B cell (primary cell): Measurements from ENCODE around the gene LRBA. TPM values are rescaled to one million over a fixed set of nuclear protein-coding genes. Genes with fewer than 3 reads are reported as not detected.

Source experiments
- ATAC-seq: fragments of 200-7000 bp; cut with Tn5 transposase; one replicate; pipeline ENCODE4 v1.10.0; 2021; ENCODE audit warnings: low read depth, mild to moderate bottlenecking, moderate number of reproducible peaks, moderate library complexity
- CTCF ChIA-PET: fragments of 350-600 bp; sonication (Branson Sonifier 250); formaldehyde crosslinking; loops from one replicate; lab custom pipeline; 2021; ENCODE audit warnings: antibody characterized with exemption, inconsistent platforms; lab: Charles Lee
- POLR2A ChIA-PET: fragments of 350-600 bp; sonication (Branson Sonifier 250); formaldehyde crosslinking; loops from one replicate; lab custom pipeline; 2021; ENCODE audit warnings: antibody characterized with exemption; lab: Charles Lee
- DNase-seq: peaks from one replicate; pipeline ENCODE4 v3.0.0; 2013
- H2AFZ ChIP-seq: 2 replicates; pipeline ENCODE4 v1.6.1; 2012; ENCODE audit warnings: mild to moderate bottlenecking, low read depth, low read length; ENCODE audit not compliant: insufficient read depth, poor library complexity, severe bottlenecking
- H3K27ac ChIP-seq, 2 donors: 1 replicate in 1 of 2; 2 replicates in 1 of 2; pipeline ENCODE4 v1.5.1; 2012 to 2013; ENCODE audit warnings: low read length in 2 of 2, mild to moderate bottlenecking in 2 of 2, moderate library complexity in 1 of 2
- H3K27me3 ChIP-seq, 4 experiments: fragments of 200-600 bp in 1 of 4; sonication (generic) in 1 of 4; replicated peaks in 1 of 4; 1 replicate in 2 of 4; 2 replicates in 2 of 4; pipeline versions ENCODE4 v1.6.1 to v1.7.0; 2013 to 2016; ENCODE audit warnings: low read length in 3 of 4, mild to moderate bottlenecking in 2 of 4, mixed read lengths in 1 of 4, moderate library complexity in 1 of 4; ENCODE audit not compliant: insufficient read depth in 4 of 4, control insufficient read depth in 3 of 4; ENCODE audit errors: control extremely low read depth in 1 of 4
- H3K36me3 ChIP-seq, 2 experiments: replicated peaks in 1 of 2; 1 replicate in 1 of 2; 2 replicates in 1 of 2; pipeline versions ENCODE4 v1.6.1 to v1.7.1; 2013; ENCODE audit warnings: low read length in 1 of 2; ENCODE audit not compliant: insufficient read depth in 2 of 2, control insufficient read depth in 1 of 2; ENCODE audit errors: control extremely low read depth in 1 of 2, extremely low read depth in 1 of 2
- H3K4me1 ChIP-seq, 2 donors: fragments of 200-600 bp in 1 of 2; sonication (generic) in 1 of 2; 1 replicate in 1 of 2; 2 replicates in 1 of 2; pipeline versions ENCODE4 v1.5.1 to v1.6.1; 2013 to 2017; ENCODE audit warnings: low read length in 2 of 2; ENCODE audit not compliant: control insufficient read depth in 2 of 2, insufficient read depth in 2 of 2
- H3K4me2 ChIP-seq: replicated peaks from 2 replicates; pipeline ENCODE3; 2012; ENCODE audit warnings: mild to moderate bottlenecking, low read depth, low read length; ENCODE audit not compliant: poor library complexity, severe bottlenecking
- H3K4me3 ChIP-seq, 5 experiments: fragments of 200-600 bp in 1 of 5; sonication (generic) in 1 of 5; 1 replicate in 3 of 5; 2 replicates in 2 of 5; pipeline versions ENCODE4 v1.5.1 to v1.7.0; 2011 to 2016; ENCODE audit warnings: low read length in 4 of 5, mild to moderate bottlenecking in 4 of 5, low read depth in 2 of 5, control low read depth in 1 of 5, moderate library complexity in 1 of 5; ENCODE audit not compliant: insufficient read depth in 1 of 5; ENCODE audit errors: control extremely low read depth in 1 of 5, extremely low read depth in 1 of 5
- H3K79me2 ChIP-seq: fragments of 200-600 bp; sonication (generic); one replicate; pipeline ENCODE4 v1.6.0; 2016; ENCODE audit warnings: low read length; ENCODE audit not compliant: control insufficient read depth, insufficient read depth
- H3K9ac ChIP-seq: fragments of 200-600 bp; sonication (generic); 2 replicates; pipeline ENCODE4 v1.6.1; 2017; ENCODE audit warnings: mild to moderate bottlenecking, low read length, moderate library complexity
- H3K9me3 ChIP-seq, 3 donors: one replicate each; pipeline versions ENCODE4 v1.6.1 to v1.7.1; 2013; ENCODE audit warnings: low read length in 2 of 3; ENCODE audit not compliant: control insufficient read depth in 2 of 3, insufficient read depth in 1 of 3; ENCODE audit errors: control extremely low read depth in 1 of 3
- H4K20me1 ChIP-seq: 2 replicates; pipeline ENCODE4 v1.6.0; 2012; ENCODE audit warnings: mild to moderate bottlenecking, low read length; ENCODE audit not compliant: insufficient read depth, control insufficient read depth, poor library complexity, severe bottlenecking
- H3K27ac Mint-ChIP-seq: one replicate; pipeline ENCODE4 v1.8.0; 2021; ENCODE audit warnings: mixed read lengths
- H3K27me3 Mint-ChIP-seq: one replicate; pipeline ENCODE4 v1.8.0; 2021; ENCODE audit warnings: mixed read lengths
- H3K4me1 Mint-ChIP-seq: one replicate; pipeline ENCODE4 v1.8.0; 2021; ENCODE audit warnings: mixed read lengths
- H3K4me3 Mint-ChIP-seq: one replicate; pipeline ENCODE4 v1.8.0; 2021; ENCODE audit warnings: mixed read lengths
- H3K9me3 Mint-ChIP-seq: one replicate; pipeline ENCODE4 v1.8.0; 2022; ENCODE audit warnings: mixed read lengths; ENCODE audit not compliant: insufficient read depth
- CTCF ChIP-seq: fragments of 200-600 bp; IDR thresholded peaks from one replicate; pipeline ENCODE4 v1.8.0; 2022; ENCODE audit warnings: antibody characterized with exemption, mild to moderate bottlenecking
- EZH2 ChIP-seq: IDR thresholded peaks from 2 replicates; pipeline ENCODE4 v1.6.1; 2012; ENCODE audit warnings: borderline replicate concordance, low read depth, mild to moderate bottlenecking, moderate library complexity, low read length; ENCODE audit not compliant: insufficient read depth, poor library complexity, severe bottlenecking
- WGBS: methylation state at CpG from one replicate; pipeline ENCODE4 v1.1.5; 2013; ENCODE audit warnings: missing lambda C conversion rate; ENCODE audit not compliant: insufficient coverage; 5-methylcytosine and 5-hydroxymethylcytosine counted together
- intact Hi-C: fragments of 100-400 bp; cut with micrococcal nuclease; formaldehyde crosslinking; loops from one replicate; pipeline ENCODE4 v1.10.0; 2022
- polyA plus RNA-seq: library from polyadenylated mRNA; depleted of rRNA; stranded (reverse); fragments of >200 nt; gene quantifications from 2 replicates; pipeline ENCODE4 v1.2.3, GENCODE V29; 2012
- total RNA-seq, 2 donors: library from RNA; stranded (reverse); fragments of 120-200 nt in 1 of 2; gene quantifications; 1 replicate in 1 of 2; 2 replicates in 1 of 2; pipeline versions ENCODE4 v1.2.3 to v1.2.4, GENCODE V29; 2013 to 2022

The LRBA gene
- total and polyA plus RNA-seq, 2 donors (not counting 1 experiment from before 2014, with no cell fraction given): 17.5 to 86.7 TPM

GRCh38 chr4:150854600-150854999 lies 160.5 kb downstream of the LRBA start:
- ChIA-PET POLR2A (interaction anchor here (0.6 kb wide), 1 partner anchor 177 kb away, joined by 5 read pairs; no protein-coding TSS in a partner anchor), CTCF (interaction anchor here (3.4 kb wide), 1 partner anchor 12 kb away, joined by 19 read pairs; no protein-coding TSS in a partner anchor)
- Histone ChIP-seq H3K27me3 (no peaks in the 10 kb centered on the region), H3K4me3 (no peak overlapping the region), H3K9me3 (no peaks in the 10 kb centered on the region), H2AFZ (no peak overlapping the region), H3K79me2 (no peaks in the 10 kb centered on the region), H3K4me1 (no peaks in the 10 kb centered on the region), H3K36me3 (peaks cover 3 to 18% of the 10 kb centered on the region in 2 experiments), H3K9ac (no peak overlapping the region), H4K20me1 (no peaks in the 10 kb centered on the region), H3K4me2 (no peak overlapping the region), H3K27ac (no peak overlapping the region)
- WGBS: 100% methylated on average over 3 of the region's 4 CpGs
- Mint-ChIP-seq H3K4me3 (no peak overlapping the region), H3K27ac (no peak overlapping the region), H3K4me1 (peaks cover 7% of the 10 kb centered on the region), H3K27me3 (no peaks in the 10 kb centered on the region), H3K9me3 (no peaks in the 10 kb centered on the region)
- ATAC-seq (no peak), DNase-seq (no peak)
- intact Hi-C loops: no loop called here
- TF ChIP-seq CTCF (no peak), EZH2 (no peak)

DNA sequence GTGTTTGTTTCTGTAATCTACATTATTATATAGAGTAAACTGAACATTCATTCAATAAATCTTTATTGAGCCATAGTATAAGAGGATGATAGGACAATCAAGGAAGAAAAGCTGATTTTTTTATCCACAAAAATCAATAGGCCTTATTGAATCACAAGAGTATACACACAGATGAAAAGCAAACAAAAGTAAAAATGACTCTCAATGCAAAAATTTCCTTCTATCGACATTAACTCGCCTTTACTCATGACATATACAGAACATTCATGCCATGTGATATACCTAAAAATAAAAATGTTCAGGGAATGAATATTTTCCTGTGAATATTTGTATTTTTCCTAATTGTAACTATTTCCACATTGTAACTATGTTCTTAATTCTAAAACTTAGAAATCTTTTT lies 161.2 kb downstream of the LRBA start:
- no peaks in the 10 kb centered on the region for H3K79me2 ChIP-seq
- ATAC-seq (no peak), DNase-seq (no peak)
- no peaks in the 10 kb centered on the region for H3K4me1 ChIP-seq
- no peak overlapping the region for H2AFZ ChIP-seq
- no peak overlapping the region for H3K27ac ChIP-seq
- H3K27me3 Mint-ChIP-seq: no peaks in the 10 kb centered on the region
- TF ChIP-seq EZH2 (no peak), CTCF (no peak)
- no peak overlapping the region for H3K9ac ChIP-seq
- no CpG with 5 or more reads among the region's 2 CpGs for WGBS
- intact Hi-C loops: no loop called here
- H3K4me3 ChIP-seq: no peak overlapping the region
- no peaks in the 10 kb centered on the region for H3K9me3 ChIP-seq
- H3K36me3 ChIP-seq: peaks cover 7 to 26% of the 10 kb centered on the region in 2 experiments
- ChIA-PET CTCF (interaction anchor here (3.4 kb wide), 1 partner anchor 13 kb away, joined by 19 read pairs; no protein-coding TSS in a partner anchor), POLR2A (no interaction called here)
- H3K9me3 Mint-ChIP-seq: no peaks in the 10 kb centered on the region
- H3K27me3 ChIP-seq: no peaks in the 10 kb centered on the region
- no peak overlapping the region for H3K4me3 Mint-ChIP-seq
- H3K27ac Mint-ChIP-seq: no peak overlapping the region
- H3K4me1 Mint-ChIP-seq: peaks cover 7% of the 10 kb centered on the region
- no peak overlapping the region for H3K4me2 ChIP-seq
- H4K20me1 ChIP-seq: no peaks in the 10 kb centered on the region
